Lung (tissue), 12 donors: ENCODE measurements around the gene PLCB4. TPM values are rescaled to one million over a fixed set of nuclear protein-coding genes. Genes with fewer than 3 reads are reported as not detected.

ENCODE experiments used
- ATAC-seq: fragments of 200-7000 bp; cut with Tn5 transposase; one replicate; pipeline ENCODE4 v1.9.1; 2020; ENCODE audit warnings: moderate number of reproducible peaks; ENCODE audit not compliant: insufficient read depth, low FRiP score
- DNase-seq, 3 donors: peaks; one replicate each; pipeline ENCODE4 v3.0.0-alpha.2; 2013 to 2017
- H3K27ac ChIP-seq, 2 donors: one replicate each; pipeline ENCODE4 v1.5.1; 2013; ENCODE audit warnings: mild to moderate bottlenecking in 2 of 2, moderate library complexity in 2 of 2, control low read depth in 1 of 2, inconsistent platforms in 1 of 2, low read depth in 1 of 2, low read length in 1 of 2
- H3K27me3 ChIP-seq, 3 donors: one replicate each; pipeline ENCODE4 v1.5.1; 2013; ENCODE audit warnings: low read length in 2 of 3; ENCODE audit not compliant: control insufficient read depth in 3 of 3, insufficient read depth in 3 of 3
- H3K36me3 ChIP-seq, 4 donors: one replicate each; pipeline ENCODE4 v1.5.1; 2013; ENCODE audit warnings: low read length in 4 of 4, mild to moderate bottlenecking in 1 of 4, moderate library complexity in 1 of 4; ENCODE audit not compliant: control insufficient read depth in 4 of 4, insufficient read depth in 4 of 4
- H3K4me1 ChIP-seq, 5 donors: one replicate each; pipeline ENCODE4 v1.5.1; 2013; ENCODE audit warnings: low read length in 5 of 5, mild to moderate bottlenecking in 2 of 5, moderate library complexity in 1 of 5; ENCODE audit not compliant: control insufficient read depth in 5 of 5, insufficient read depth in 5 of 5
- H3K4me3 ChIP-seq: one replicate; pipeline ENCODE4 v1.5.1; 2013; ENCODE audit warnings: mild to moderate bottlenecking, control low read depth, moderate library complexity
- H3K9ac ChIP-seq, 2 donors: one replicate each; pipeline ENCODE4 v1.5.1; 2013; ENCODE audit warnings: low read length in 2 of 2, control low read depth in 1 of 2; ENCODE audit not compliant: insufficient read depth in 1 of 2
- H3K9me3 ChIP-seq, 4 donors: one replicate each; pipeline ENCODE4 v1.5.1; 2013; ENCODE audit warnings: low read length in 3 of 4, mild to moderate bottlenecking in 1 of 4, moderate library complexity in 1 of 4; ENCODE audit not compliant: control insufficient read depth in 4 of 4, insufficient read depth in 3 of 4
- CTCF ChIP-seq: IDR thresholded peaks from 2 replicates; pipeline ENCODE4 v1.5.1; 2012; ENCODE audit warnings: mild to moderate bottlenecking; ENCODE audit errors: control extremely low read depth, extremely low read depth
- WGBS, 2 donors: extraction: QIAGEN DNeasy Blood & Tissue Kit; methylation state at CpG; one replicate each; pipeline ENCODE4 v1.1.7; 2013; 5-methylcytosine and 5-hydroxymethylcytosine counted together
- polyA plus RNA-seq, 2 donors: library from polyadenylated mRNA; stranded (reverse); fragments of 200-250 nt; gene quantifications; one replicate each; pipeline ENCODE4 v1.2.1, GENCODE V29; 2013
- total RNA-seq, 2 donors: library from RNA; depleted of rRNA in 1 of 2; stranded (reverse); fragments of >200 nt in 1 of 2; gene quantifications; one replicate each; pipeline ENCODE4 v1.2.1, GENCODE V29; 2014 to 2021
- donor health status: control.
- donor health status: control.
- donor health status: Bipolar disorder and iron deficiency.
- donor health status: healthy.
- donor health status: DM: yes; HTN: yes; CAD: no.

PLCB4 gene
- total and polyA plus RNA-seq, 4 donors = 2.1 to 18.6 (median 5.6) TPM

- WGBS, 2 donors = 76 to 79% methylated on average over 4 of the region's 4 CpGs
- Histone ChIP-seq H3K36me3 (no peaks in the 10 kb centered on the region), H3K9ac (no peak overlapping the region), H3K27me3 (peaks cover 6 to 48% (median 37%) of the 10 kb centered on the region in 3 donors), H3K4me3 (no peak overlapping the region), H3K4me1 (peaks cover 0 to 20% (median 3%) of the 10 kb centered on the region in 5 donors), H3K27ac (no peak overlapping the region), H3K9me3 (peaks cover 0 to 4% (median 0%) of the 10 kb centered on the region in 4 donors)
- TF ChIP-seq CTCF = no peak
- DNase-seq (no peak), ATAC-seq (no peak)
These were observed 451.2 kb downstream of the PLCB4 start for GRCh38 chr20:9520086-9520485.

GRCh38 chr20:9523636-9524035, 454.7 kb downstream of the PLCB4 start:
- WGBS, 2 donors = 51 to 72% methylated on average over 3 of the region's 3 CpGs
- Histone ChIP-seq H3K27ac (no peak overlapping the region), H3K4me1 (no peaks in the 10 kb centered on the region), H3K36me3 (no peaks in the 10 kb centered on the region), H3K9ac (no peak overlapping the region), H3K9me3 (no peaks in the 10 kb centered on the region), H3K27me3 (peaks cover 0 to 13% (median 6%) of the 10 kb centered on the region in 3 donors), H3K4me3 (no peak overlapping the region)
- ATAC-seq (no peak), DNase-seq (no peak)
- no peak for TF ChIP-seq CTCF
